Gastroesophageal sphincter (tissue), 3 donors: ENCODE data around the gene HGFAC.

Experiments used
- CTCF ChIP-seq, 4 experiments: fragments of 200-600 bp in 2 of 4; fragments of 450-650 bp in 2 of 4; sonication (generic) in 1 of 4; IDR thresholded peaks; one replicate each; pipeline ENCODE4 v1.5.1; 2017 to 2019; ENCODE audit warnings: antibody characterized with exemption in 4 of 4, mild to moderate bottlenecking in 2 of 4, moderate library complexity in 2 of 4
- EP300 ChIP-seq: sonication (generic); formaldehyde crosslinking; IDR thresholded peaks from one replicate; pipeline ENCODE4 v1.6.1; 2017; ENCODE audit warnings: antibody characterized with exemption, mild to moderate bottlenecking
- POLR2A ChIP-seq, 2 donors: fragments of 450-650 bp; IDR thresholded peaks; one replicate each; pipeline ENCODE4 v1.6.1; 2017; ENCODE audit warnings: antibody characterized with exemption in 2 of 2, mild to moderate bottlenecking in 2 of 2, moderate library complexity in 1 of 2
- POLR2AphosphoS5 ChIP-seq: sonication (generic); formaldehyde crosslinking; IDR thresholded peaks from one replicate; pipeline ENCODE4 v1.6.1; 2017; ENCODE audit warnings: antibody characterized with exemption

GRCh38 chr4:3416270-3416669 is 25.5 kb upstream of the HGFAC start:
- TF ChIP-seq POLR2A (IDR thresholded peaks at IDR 0.05), result no peak
- TF ChIP-seq CTCF (IDR thresholded peaks at IDR 0.05), result no peak
- TF ChIP-seq EP300, result no peak
- no peak for TF ChIP-seq POLR2AphosphoS5
